Ovary (tissue), 9 donors: ENCODE results near the gene GLIS2. TPM values are rescaled to one million over a fixed set of nuclear protein-coding genes. Genes with fewer than 3 reads are reported as not detected.

Experiments used
- DNase-seq, 5 donors: peaks; one replicate each; pipeline ENCODE4 v3.0.0-alpha.2; 2019 to 2020
- H3K27ac ChIP-seq, 2 donors: fragments of 200-600 bp; one replicate each; pipeline versions ENCODE4 v1.5.1 to v1.8.0; 2019 to 2022
- H3K27me3 ChIP-seq: fragments of 200-600 bp; one replicate; pipeline ENCODE4 v1.8.0; 2022
- H3K36me3 ChIP-seq: fragments of 200-600 bp; sonication (generic); one replicate; pipeline ENCODE4 v1.5.1; 2019
- H3K4me1 ChIP-seq: one replicate; pipeline ENCODE4 v1.8.1; 2013; ENCODE audit warnings: mild to moderate bottlenecking, moderate library complexity; ENCODE audit not compliant: insufficient read depth
- H3K4me3 ChIP-seq: fragments of 200-600 bp; sonication (generic); one replicate; pipeline ENCODE4 v1.5.1; 2017
- H3K9me3 ChIP-seq, 2 donors: fragments of 200-600 bp in 1 of 2; sonication (generic) in 1 of 2; one replicate each; pipeline versions ENCODE4 v1.5.1 to v1.8.1; 2013 to 2019; ENCODE audit warnings: mild to moderate bottlenecking in 1 of 2, moderate library complexity in 1 of 2
- CTCF ChIP-seq, 3 donors: fragments of 450-650 bp in 2 of 3; fragments of 200-600 bp in 1 of 3; IDR thresholded peaks; one replicate each; pipeline versions ENCODE4 v1.5.1 to v1.8.0; 2016 to 2022; ENCODE audit warnings: antibody characterized with exemption in 3 of 3, mild to moderate bottlenecking in 1 of 3
- EP300 ChIP-seq: sonication (generic); formaldehyde crosslinking; IDR thresholded peaks from one replicate; pipeline ENCODE4 v1.6.1; 2017; ENCODE audit warnings: antibody characterized with exemption
- POLR2A ChIP-seq: fragments of 450-650 bp; IDR thresholded peaks from one replicate; pipeline ENCODE4 v1.6.1; 2017; ENCODE audit warnings: antibody characterized with exemption, mild to moderate bottlenecking, moderate library complexity
- WGBS, 3 donors: extraction: QIAGEN DNeasy Blood & Tissue Kit in 1 of 3; methylation state at CpG; one replicate each; pipeline versions ENCODE4 v1.1.5 to v1.1.7; 2013 to 2017; 5-methylcytosine and 5-hydroxymethylcytosine counted together
- intact Hi-C, 4 donors: fragments of 100-400 bp; cut with DNase I; formaldehyde crosslinking; loops; one replicate each; pipeline versions ENCODE4 v1.11.0 to v1.15.1; 2022 to 2023
- polyA plus RNA-seq, 2 donors: library from polyadenylated mRNA; stranded (reverse); fragments of 200-250 nt in 1 of 2; fragments of 350-450 nt in 1 of 2; fragmentation: Illumina TruSeq in 1 of 2; extraction: RNeasy Lipid Tissue Mini Kit (QIAGEN cat#74804) in 1 of 2; gene quantifications; one replicate each; pipeline ENCODE4 v1.2.3, GENCODE V29; 2013 to 2014
- total RNA-seq, 7 donors: library from RNA; depleted of rRNA in 2 of 7; stranded (reverse); fragments of >200 nt in 2 of 7; fragmentation: NEBNext Ultra II Directional in 3 of 7; extraction: Animal tissue kit (Norgen Biotek cat#: 25700) in 3 of 7; gene quantifications; one replicate each; pipeline versions ENCODE4 v1.1.0 to v1.2.4, GENCODE V29; 2016 to 2023
- donor health status: DM: no; HTN: no; CAD: no; lungs with moderate emphysema.
- donor health status: DM: no; HTN: no; CAD: no.
- donor health status: Bipolar disorder and iron deficiency.
- donor health status: DM: yes; HTN: yes; CAD: no.
- donor health status: DM: no; HTN: no; CAD: no.
- donor health status: DM: yes; HTN: yes; CAD: no.

GLIS2 gene
- total and polyA plus RNA-seq, 9 donors: 1.6 to 79.5 (median 38.4) TPM

GRCh38 chr16:4359914-4360313, 44.0 kb downstream of the GLIS2 start:
- no peak for TF ChIP-seq POLR2A
- no peak for TF ChIP-seq CTCF (IDR thresholded peaks at IDR 0.05)
- no peak for TF ChIP-seq EP300
- no peak for DNase-seq
- Histone ChIP-seq H3K4me3 (no peak overlapping the region), H3K9me3 (no peaks in the 10 kb centered on the region), H3K36me3 (no peaks in the 10 kb centered on the region), H3K27ac (no peak overlapping the region), H3K4me1 (no peaks in the 10 kb centered on the region), H3K27me3 (no peaks in the 10 kb centered on the region)
- WGBS, 3 donors: 93 to 96% (median 96%) methylated on average over 3 of the region's 3 CpGs
- intact Hi-C loops: loop anchor here (1.0 to 2.0 kb wide), 2 partner anchors 42 to 43 kb away; no protein-coding TSS in a partner anchor

- no peaks in the 10 kb centered on the region for H3K36me3 ChIP-seq
- intact Hi-C loops: loop anchor here in 2 of 4 donors (2.0 kb wide), 1 partner anchor 42 kb away; no protein-coding TSS in a partner anchor
- DNase-seq: peak in 1 of 5 donors; percentile 36
- H3K27me3 ChIP-seq: no peaks in the 10 kb centered on the region
- TF ChIP-seq CTCF (IDR thresholded peaks at IDR 0.05) (no peak), EP300 (no peak)
- no peak overlapping the region for H3K27ac ChIP-seq
- H3K4me3 ChIP-seq: no peak overlapping the region
- 85 to 92% (median 88%) methylated on average over 10 to 11 of the region's 11 CpGs for WGBS, 3 donors
- H3K9me3 ChIP-seq: no peaks in the 10 kb centered on the region
- H3K4me1 ChIP-seq: no peaks in the 10 kb centered on the region
Observed at GRCh38 chr16:4360538-4361021, 44.7 kb downstream of the GLIS2 start.

GRCh38 chr16:4361033-4361943, 45.4 kb downstream of the GLIS2 start:
- Histone ChIP-seq H3K4me1 (no peaks in the 10 kb centered on the region), H3K4me3 (no peak overlapping the region), H3K27me3 (no peaks in the 10 kb centered on the region), H3K9me3 (no peaks in the 10 kb centered on the region), H3K27ac (no peak overlapping the region), H3K36me3 (no peaks in the 10 kb centered on the region)
- 89 to 92% (median 91%) methylated on average over 26 to 28 of the region's 28 CpGs for WGBS, 3 donors
- TF ChIP-seq POLR2A: no peak
- no peak for TF ChIP-seq CTCF (IDR thresholded peaks at IDR 0.05)
- no peak for TF ChIP-seq EP300
- peak in 1 of 5 donors; percentile 23 for DNase-seq
- intact Hi-C loops: loop anchor here in 2 of 4 donors (2.0 kb wide), 1 partner anchor 42 kb away; no protein-coding TSS in a partner anchor

GRCh38 chr16:4361944-4362311, 46.1 kb downstream of the GLIS2 start:
- H3K27ac ChIP-seq: no peak overlapping the region
- 91 to 94% (median 94%) methylated on average over 12 of the region's 12 CpGs for WGBS, 3 donors
- H3K27me3 ChIP-seq: no peaks in the 10 kb centered on the region
- intact Hi-C loops: loop anchor here in 2 of 4 donors (2.0 kb wide), 1 partner anchor 41 kb away; no protein-coding TSS in a partner anchor
- no peak for TF ChIP-seq POLR2A
- TF ChIP-seq EP300: no peak
- no peak for TF ChIP-seq CTCF (IDR thresholded peaks at IDR 0.05)
- no peaks in the 10 kb centered on the region for H3K9me3 ChIP-seq
- peak in 1 of 5 donors; percentile 28 for DNase-seq
- no peaks in the 10 kb centered on the region for H3K36me3 ChIP-seq
- no peaks in the 10 kb centered on the region for H3K4me1 ChIP-seq
- H3K4me3 ChIP-seq: no peak overlapping the region
